RCC 7860 (cell line): ENCODE data around the gene LARGE1.

ENCODE experiments used
- DNase-seq: peaks from one replicate; pipeline ENCODE4 v3.0.0-alpha.2; 2015; ENCODE audit warnings: low spot score
- FAIRE-seq: peaks from 2 replicates; lab custom pipeline; 2012; peaks lifted over from hg19 to GRCh38; lab: Jason Lieb, UNC

LARGE1 gene

GRCh38 chr22:33887173-33887572 is 33.1 kb downstream of the LARGE1 start:
- FAIRE-seq: no peak
- no peak for DNase-seq

GRCh38 chr22:33886696-33887095 is 33.6 kb downstream of the LARGE1 start:
- FAIRE-seq: no peak
- DNase-seq: no peak

GRCh38 chr22:33884829-33885228 is 35.4 kb downstream of the LARGE1 start:
- FAIRE-seq: no peak
- no peak for DNase-seq

- FAIRE-seq (no peak), DNase-seq (peak; percentile 49)
Measured at GRCh38 chr22:33883961-33884808, 36.1 kb downstream of the LARGE1 start.

GRCh38 chr22:33883561-33883960 is 36.7 kb downstream of the LARGE1 start:
- DNase-seq: peak; percentile 52
- peak; percentile 75 for FAIRE-seq

- FAIRE-seq (no peak), DNase-seq (no peak)
Measured at GRCh38 chr22:33882991-33883390, 37.3 kb downstream of the LARGE1 start.

GRCh38 chr22:33880986-33881385 is 39.3 kb downstream of the LARGE1 start:
- FAIRE-seq (no peak), DNase-seq (no peak)

GRCh38 chr22:33879796-33880195 is 40.5 kb downstream of the LARGE1 start:
- no peak for DNase-seq
- no peak for FAIRE-seq

GRCh38 chr22:33875316-33875715 is 45.0 kb downstream of the LARGE1 start:
- DNase-seq: no peak
- FAIRE-seq: no peak

- DNase-seq (no peak), FAIRE-seq (no peak)
Measured at GRCh38 chr22:33874206-33874605, 46.1 kb downstream of the LARGE1 start.

GRCh38 chr22:33873666-33874065 is 46.6 kb downstream of the LARGE1 start:
- FAIRE-seq: no peak
- DNase-seq: no peak

- FAIRE-seq: no peak
- DNase-seq: no peak
Measured at GRCh38 chr22:33873186-33873585, 47.1 kb downstream of the LARGE1 start.

- DNase-seq (no peak), FAIRE-seq (no peak)
Measured at GRCh38 chr22:33871935-33872334, 48.3 kb downstream of the LARGE1 start.

- DNase-seq: no peak
- no peak for FAIRE-seq
Measured at GRCh38 chr22:33869946-33870345, 50.3 kb downstream of the LARGE1 start.

- no peak for DNase-seq
- no peak for FAIRE-seq
Measured at GRCh38 chr22:33867971-33868370, 52.3 kb downstream of the LARGE1 start.

- FAIRE-seq: no peak
- DNase-seq: peak; percentile 36
Measured at GRCh38 chr22:33867118-33867866, 53.0 kb downstream of the LARGE1 start.

- no peak for DNase-seq
- FAIRE-seq: no peak
Measured at GRCh38 chr22:33866511-33866910, 53.8 kb downstream of the LARGE1 start.

GRCh38 chr22:33865996-33866395 is 54.3 kb downstream of the LARGE1 start:
- DNase-seq (no peak), FAIRE-seq (no peak)

GRCh38 chr22:33865248-33865647 is 55.0 kb downstream of the LARGE1 start:
- no peak for FAIRE-seq
- no peak for DNase-seq

GRCh38 chr22:33864723-33865130 is 55.5 kb downstream of the LARGE1 start:
- no peak for FAIRE-seq
- no peak for DNase-seq

GRCh38 chr22:33861216-33861875 is 58.9 kb downstream of the LARGE1 start:
- DNase-seq: no peak
- no peak for FAIRE-seq

- DNase-seq: no peak
Measured at GRCh38 chr22:33860386-33860785, 59.9 kb downstream of the LARGE1 start.

More at GRCh38 chr22:33860386-33860785, 59.9 kb downstream of the LARGE1 start:
- FAIRE-seq: no peak
